GM21576 (cell line): ENCODE results near the gene GIGYF1.

ENCODE experiments used
- ATAC-seq: cut with Tn5 transposase; IDR thresholded peaks from one replicate; pipeline ENCODE4 v1.9.1; 2021; ENCODE audit warnings: mild to moderate bottlenecking, moderate library complexity; ENCODE audit not compliant: unreplicated experiment

The GIGYF1 gene

GRCh38 chr7:100685631-100686145, 8.4 kb downstream of the GIGYF1 start:
- no peak for ATAC-seq

- no peak for ATAC-seq
Observed at GRCh38 chr7:100685049-100685605, 8.9 kb downstream of the GIGYF1 start.

DNA sequence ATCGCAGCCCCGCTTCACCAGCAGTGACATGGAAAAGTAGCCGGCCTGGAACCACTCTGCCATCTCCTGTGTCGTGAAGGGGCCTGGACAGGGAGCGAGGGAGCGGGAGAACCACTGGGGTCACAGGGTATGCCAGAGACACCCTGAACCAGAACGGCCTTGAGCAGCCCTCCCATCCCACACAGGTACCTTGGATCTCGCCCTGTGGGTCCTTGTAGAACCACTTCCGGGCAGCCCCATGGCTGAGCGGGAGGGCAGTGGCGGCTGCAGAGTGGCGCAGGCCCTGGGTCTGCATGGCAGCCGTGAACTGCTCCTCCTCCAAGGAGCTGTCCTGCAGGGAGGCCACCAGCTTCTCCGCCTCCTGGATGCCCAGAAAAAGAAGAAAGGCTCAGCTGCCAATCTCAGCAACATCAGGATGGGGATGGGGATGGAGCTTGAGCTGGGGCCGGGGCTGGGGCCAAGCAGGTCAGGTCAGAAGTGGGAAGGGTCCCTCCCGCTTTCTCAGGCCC, 9.5 kb downstream of the GIGYF1 start:
- ATAC-seq, result no peak

DNA sequence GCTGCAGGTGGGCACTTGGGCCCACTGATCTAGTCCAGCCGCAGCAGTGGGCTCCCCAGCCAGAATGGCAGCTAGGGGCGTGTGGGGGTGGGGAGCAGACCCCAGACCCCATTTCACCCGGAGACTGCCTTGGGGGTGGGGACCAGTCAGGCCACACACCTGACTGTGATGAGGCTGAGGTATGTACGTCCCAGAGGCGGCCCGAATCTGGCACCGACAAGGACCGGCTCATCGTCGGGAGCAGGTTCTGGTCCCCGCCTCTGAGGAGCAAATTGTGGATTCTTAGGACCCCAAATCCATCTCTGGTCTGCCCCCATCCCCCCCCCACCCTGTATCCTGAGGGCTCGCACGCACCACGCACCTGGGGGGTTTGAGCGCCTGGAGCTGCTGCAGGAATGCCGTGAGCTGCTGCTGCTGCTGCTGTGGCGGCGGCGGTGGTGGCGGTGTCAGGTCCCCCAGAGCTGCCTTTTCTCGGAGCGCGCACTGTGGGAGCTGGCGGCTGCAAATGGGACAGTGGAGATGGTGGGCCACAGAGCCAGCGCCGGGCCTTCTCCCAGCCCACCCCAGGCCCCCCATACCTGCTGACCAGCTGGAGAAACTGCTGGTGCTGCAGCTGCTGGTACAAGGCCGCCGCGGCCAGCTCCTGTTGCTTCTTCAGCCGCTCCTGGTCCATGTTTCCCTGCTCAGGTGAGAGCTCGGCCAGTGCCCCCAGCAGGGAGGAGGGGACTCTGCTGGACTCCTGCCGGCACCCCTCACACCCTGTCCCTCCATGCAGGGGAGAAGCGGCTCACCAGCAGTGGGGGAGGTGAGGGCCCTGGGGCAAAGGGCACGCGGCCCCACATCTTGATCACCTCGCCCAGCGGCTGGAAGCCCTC, 10.2 kb downstream of the GIGYF1 start:
- no peak for ATAC-seq

GRCh38 chr7:100682991-100683658, 10.9 kb downstream of the GIGYF1 start:
- no peak for ATAC-seq

GRCh38 chr7:100682228-100682741, 11.8 kb downstream of the GIGYF1 start:
- ATAC-seq, result no peak

- ATAC-seq, result no peak
Observed at GRCh38 chr7:100681491-100682227, 12.4 kb downstream of the GIGYF1 start.

- no peak for ATAC-seq
Observed at GRCh38 chr7:100680576-100681271, 13.3 kb downstream of the GIGYF1 start.

DNA sequence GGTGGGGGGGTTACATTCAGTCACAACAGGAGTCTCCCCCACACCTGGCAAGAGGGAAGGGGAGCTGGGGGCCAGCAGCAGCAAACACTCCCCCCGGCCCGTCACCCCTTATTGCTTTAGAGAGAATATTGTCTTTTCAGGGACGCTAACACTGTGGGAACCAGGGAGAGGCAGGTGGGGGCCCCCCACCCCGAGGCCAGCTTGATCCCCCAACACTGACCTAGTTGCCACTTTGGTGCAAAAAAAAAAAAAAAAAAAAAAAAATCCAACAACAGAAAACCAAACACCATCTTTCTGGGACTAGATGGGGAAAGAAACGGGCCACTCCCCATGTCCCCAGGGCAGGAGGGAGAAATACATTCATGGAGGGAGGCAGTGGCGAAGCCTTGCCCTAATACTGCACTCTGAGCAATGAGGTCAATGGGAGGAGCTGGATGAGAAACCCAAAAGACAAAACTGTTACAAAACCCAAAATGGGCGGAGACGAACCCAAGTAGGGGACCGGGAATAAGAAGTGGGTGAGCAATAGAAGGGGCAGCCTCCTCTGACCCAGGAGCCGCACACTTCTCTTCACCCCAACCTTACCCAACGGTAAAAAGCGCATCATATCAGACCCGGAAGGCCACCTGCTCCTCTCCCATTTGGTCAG, 14.0 kb downstream of the GIGYF1 start:
- ATAC-seq, result no peak

DNA sequence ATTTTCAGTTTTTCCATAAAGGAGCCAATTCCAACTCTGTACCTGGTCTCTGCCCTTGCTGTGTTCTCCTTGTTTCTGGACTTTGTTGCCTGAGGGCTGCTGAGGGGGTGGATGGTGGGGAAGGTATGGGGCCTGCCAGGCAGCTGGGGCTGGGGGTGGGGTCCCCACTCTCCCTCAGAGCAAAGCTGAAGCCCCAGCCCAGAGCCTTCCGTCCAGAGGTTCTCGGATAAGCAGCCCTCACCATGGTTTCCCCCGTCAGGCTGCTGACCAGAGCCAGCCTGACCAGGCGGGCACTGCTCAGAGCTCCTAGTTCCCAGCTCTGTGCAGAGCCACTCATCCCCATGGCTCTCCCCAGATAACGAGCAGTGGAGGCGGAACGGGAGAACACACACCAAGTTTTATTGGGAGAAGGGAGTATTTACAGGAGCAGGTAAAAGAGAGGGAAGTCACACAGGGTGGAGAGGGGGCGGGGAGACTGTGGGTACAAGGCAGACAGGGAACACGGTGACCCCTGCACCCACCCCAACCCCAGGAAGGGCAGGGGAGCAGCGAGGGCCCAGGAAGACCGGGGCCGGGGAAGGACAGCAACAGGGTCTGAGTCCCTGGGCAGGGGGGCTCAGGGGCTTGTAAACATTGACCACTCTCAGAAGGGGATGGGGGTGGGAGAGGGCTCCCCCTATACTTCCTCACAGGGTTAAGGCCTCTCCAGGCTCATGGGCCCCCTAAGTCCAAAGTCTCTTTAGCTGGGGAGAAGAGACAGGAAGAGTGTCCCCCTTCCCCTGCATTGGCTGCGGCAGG, 14.7 kb downstream of the GIGYF1 start:
- no peak for ATAC-seq

DNA sequence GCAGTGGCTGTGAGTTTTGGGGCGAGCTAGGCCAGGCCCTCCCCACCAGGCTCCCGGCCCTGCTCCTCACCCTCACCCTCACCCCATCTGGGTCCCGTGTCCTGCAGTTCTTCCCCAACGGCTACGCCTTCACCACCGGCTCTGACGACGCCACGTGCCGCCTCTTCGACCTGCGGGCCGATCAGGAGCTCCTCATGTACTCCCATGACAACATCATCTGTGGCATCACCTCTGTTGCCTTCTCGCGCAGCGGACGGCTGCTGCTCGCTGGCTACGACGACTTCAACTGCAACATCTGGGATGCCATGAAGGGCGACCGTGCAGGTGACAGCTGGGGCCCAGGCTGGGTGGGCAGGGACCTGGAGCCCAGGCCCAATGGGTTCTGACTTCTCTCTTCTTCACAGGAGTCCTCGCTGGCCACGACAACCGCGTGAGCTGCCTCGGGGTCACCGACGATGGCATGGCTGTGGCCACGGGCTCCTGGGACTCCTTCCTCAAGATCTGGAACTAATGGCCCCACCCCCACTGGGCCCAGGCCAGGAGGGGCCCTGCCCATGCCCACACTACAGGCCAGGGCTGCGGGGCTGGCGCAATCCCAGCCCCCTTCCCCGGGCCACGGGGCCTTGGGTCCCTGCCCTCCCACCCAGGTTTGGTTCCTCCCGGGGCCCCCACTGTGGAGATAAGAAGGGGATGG, 15.6 kb downstream of the GIGYF1 start:
- no peak for ATAC-seq

DNA sequence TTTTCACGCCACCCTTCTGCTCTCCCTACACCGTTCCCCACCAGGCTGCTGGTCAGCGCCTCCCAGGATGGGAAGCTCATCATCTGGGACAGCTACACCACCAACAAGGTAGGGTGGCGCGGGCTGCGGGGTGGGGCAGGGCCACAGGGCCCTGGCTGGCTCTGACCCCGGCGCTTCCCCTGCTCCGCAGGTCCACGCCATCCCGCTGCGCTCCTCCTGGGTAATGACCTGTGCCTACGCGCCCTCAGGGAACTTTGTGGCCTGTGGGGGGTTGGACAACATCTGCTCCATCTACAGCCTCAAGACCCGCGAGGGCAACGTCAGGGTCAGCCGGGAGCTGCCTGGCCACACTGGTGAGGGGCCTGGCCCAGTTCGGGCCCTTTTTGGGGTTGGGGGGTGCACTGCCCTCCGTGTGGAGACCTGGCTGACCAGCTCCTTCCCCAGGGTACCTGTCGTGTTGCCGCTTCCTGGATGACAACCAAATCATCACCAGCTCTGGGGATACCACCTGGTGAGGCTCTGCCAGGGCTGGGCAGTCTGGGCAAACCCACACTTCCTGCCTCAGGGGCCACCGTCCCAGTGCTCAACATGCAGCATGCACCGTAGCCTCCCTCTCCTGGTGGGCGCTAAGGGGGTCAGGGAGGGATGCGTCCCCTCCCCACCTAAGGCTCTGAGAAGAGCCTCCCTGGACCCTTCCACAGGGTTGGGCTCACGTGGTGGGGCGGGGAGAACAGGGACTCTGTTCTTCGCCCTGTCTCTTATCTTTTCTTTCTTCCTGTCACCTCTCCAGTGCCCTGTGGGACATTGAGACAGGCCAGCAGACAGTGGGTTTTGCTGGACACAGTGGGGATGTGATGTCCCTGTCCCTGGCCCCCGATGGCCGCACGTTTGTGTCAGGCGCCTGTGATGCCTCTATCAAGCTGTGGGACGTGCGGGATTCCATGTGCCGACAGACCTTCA, 16.5 kb downstream of the GIGYF1 start:
- no peak for ATAC-seq

- ATAC-seq, result no peak
Observed at GRCh38 chr7:100676501-100677306, 17.3 kb downstream of the GIGYF1 start.

DNA sequence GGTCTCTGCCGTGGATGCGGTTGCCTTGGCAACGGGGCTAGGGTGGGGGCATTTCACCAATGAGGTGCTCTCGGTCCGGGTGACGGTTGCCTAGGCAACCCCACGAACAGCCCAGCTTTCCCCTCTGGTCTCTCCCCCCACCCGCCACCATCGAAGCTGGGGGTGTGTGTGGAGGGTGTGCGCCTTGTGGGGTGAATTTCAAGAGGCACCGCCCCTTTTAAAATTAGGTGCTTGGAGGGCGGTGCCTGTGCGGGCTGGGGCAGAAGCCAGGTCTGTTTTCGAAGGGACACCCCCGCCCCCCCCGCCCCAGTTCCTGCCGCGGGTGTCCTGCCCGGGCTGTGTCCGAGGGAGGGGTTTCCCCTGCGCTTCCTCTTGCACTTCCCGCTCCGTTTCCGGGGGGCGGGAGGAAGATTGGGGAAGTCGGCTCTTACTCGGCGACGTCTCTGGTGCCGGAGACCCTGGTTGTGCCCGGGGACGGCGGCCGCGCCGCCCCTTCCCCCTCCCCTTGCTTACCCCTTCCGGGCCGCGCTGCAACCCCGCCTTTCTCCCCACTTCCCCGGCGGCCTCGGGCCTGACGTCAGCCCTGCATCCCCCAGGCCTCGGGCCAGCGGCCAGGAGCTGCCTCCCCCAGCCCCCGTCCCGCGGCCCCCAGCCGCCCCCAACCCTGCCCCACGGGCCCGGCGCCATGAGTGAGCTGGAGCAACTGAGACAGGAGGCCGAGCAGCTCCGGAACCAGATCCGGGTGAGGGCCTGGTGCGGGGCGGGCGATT, 18.3 kb downstream of the GIGYF1 start:
- ATAC-seq, result peak; percentile 36

- no peak for ATAC-seq
Observed at GRCh38 chr7:100675105-100675451, 19.0 kb downstream of the GIGYF1 start.
